A172 (cell line): ENCODE measurements around the gene AAGAB. TPM values are rescaled to one million over a fixed set of nuclear protein-coding genes. Genes with fewer than 3 reads are reported as not detected.
A peak's percentile ranks its signal among the peaks of the same experiment; 100 is the strongest.

Experiments used
- DNase-seq: peaks from one replicate; pipeline ENCODE4 v3.0.0-alpha.2; 2015; ENCODE audit warnings: low spot score
- total RNA-seq: library from RNA; depleted of rRNA; stranded (reverse); fragments of >200 nt; shearing (Covaris generic); gene quantifications from 2 replicates; pipeline ENCODE4 v1.2.3, GENCODE V29; 2014

The AAGAB gene
- total RNA-seq, 1 experiment from 2014 or later = 78.1 TPM

DNA sequence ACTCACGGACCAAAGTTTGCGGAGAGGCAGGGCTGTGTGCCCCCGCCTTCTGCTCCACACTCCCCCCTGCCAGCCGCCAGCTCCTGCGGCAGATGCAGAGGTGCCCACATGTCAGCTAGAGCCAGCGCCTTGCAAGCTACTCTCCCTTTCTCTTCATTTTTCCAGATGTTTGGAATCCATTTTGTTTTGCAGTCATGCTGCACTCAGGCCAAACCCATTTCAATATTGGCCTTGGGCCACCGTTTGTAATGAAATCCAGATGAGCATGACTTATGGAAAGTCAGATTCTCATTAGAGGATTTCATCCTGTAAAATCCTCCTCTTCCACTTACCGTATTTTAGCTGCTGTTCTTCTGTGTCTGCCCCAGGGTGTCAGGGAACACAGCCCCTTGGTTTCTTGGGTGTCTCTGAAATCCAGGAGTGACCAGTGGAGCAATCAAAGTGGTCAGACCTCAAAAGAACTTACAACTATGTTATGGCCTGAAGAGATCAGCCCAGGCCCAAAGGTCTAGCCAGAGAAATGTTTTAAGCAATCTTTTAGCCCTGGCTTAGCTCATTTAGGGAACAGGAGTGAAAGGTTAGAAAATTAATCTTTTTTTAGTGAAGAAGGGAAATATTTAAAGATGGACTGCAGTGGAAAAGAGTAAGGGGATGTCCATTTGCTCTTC, 65.8 kb downstream of the AAGAB start:
- no peak for DNase-seq

- no peak for DNase-seq
These were observed 67.1 kb downstream of the AAGAB start for GRCh38 chr15:67187351-67187854.

DNA sequence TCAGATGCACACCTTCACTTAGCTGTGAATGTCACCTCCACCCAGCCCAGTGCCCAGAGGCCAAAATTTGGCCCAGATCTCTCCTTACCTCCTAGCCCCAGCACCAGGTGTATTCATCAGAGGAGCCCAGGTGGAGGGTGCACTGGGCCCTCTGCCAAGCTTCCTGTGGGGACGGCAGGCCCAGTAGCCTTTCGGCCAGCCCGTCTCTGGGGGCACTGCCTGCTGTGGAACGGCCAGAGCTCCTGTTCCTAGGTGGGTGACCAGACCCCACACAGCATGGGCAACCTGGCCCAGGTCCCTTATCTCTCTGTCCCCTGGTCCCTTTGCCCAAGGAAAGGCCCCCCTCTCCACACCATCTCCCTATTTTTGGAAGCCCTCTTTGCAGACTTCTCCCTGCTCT, 67.8 kb downstream of the AAGAB start:
- no peak for DNase-seq

DNA sequence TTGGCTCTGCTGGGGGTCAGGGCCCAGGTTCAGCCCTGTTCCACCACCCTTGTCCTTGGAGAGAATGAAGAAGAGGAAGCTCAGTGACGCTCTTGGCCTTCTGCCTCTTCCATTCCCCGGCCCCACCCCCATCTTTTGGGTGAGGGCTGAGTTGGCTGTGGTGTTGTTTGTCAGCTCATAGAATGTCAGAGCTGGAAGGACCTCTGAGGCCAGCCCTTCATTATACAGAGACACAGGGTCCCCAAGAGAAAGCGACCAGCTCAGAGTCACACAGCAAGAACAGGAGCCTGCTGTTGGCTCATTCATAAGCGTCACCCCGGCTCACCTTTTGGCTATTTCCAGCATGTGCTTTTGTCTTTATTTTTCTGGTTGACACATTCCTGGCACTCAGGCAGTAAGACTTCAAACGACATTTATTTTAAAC, 68.2 kb downstream of the AAGAB start:
- DNase-seq = no peak

DNA sequence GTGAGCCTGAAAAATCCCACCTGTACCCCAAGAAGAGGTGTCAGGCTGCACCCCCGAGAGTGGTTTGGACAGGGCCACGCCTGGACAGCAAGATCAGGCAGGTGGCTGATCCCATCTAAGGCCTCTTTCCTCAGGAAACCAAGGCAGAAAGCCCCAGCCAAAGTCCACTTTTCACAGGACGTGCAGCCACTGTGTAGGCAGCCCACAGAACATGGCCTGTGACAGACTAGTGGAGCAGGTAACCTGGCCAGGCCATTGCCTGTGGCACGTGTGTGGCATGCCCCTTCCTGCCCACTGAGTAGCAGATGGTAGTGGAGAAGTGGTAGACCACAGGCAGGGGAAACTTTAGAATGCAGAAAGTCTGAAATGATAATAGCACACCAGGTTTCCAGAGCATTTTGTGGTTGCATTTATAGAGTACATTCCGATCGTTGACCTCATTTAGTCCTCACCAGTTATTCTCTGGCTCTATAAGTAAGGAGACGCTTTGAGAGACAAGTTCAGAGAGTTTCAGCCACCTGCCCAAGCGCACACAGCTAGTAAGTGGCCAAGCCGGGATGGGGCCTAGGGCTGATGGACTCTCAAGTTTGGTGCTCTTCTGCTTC, 68.7 kb downstream of the AAGAB start:
- DNase-seq = peak; percentile 63

DNA sequence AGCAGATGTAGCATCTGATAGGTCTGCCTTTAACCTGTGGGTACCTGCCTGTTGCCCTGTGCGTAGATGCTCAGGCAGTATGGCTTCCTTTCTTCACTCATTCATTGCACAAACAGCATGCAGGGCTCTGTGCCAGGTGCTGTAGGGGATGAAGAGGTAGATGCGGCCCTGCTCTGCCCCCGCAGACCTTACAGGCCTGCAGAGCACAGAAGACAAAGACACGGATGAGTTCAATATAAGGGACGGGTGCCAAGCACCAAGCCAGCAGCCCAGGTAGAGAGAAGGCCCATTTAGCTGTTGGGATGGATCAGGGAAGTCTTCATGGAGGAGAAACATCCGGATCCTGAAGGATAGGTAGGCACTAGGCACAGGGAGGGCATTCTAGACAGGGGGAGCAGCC, 69.4 kb downstream of the AAGAB start:
- DNase-seq = no peak

DNA sequence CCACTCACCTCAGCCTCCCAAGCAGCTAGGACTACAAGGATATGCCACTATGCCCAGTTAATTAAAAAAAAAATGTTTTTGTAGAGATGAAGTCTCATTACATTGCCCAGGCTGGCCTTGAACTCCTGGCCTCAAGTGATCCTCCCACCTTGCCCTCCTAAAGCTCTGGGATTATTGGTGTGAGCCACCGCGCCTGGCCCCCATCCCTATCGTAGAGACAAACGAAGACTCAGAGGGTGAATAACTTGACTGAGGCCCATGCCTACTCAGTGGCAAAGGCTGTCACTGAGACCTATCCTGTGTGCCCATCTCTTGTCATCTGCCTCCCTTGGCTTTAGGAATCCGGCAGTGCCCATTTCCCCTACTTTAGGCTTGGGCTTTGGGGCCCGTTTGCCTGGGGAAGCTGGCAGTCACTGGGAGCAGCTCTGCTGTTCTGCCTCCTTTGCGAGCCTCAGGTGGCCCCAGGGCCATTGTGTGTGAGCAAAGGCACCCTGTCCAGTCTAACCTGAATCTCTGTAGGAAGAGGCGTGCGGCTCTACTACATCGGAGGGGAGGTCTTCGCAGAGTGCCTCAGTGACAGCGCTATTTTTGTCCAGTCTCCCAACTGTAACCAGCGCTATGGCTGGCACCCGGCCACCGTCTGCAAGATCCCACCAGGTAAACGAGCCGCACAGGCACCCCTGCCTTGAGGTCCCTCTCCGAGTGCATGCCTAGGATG, 70.1 kb downstream of the AAGAB start:
- DNase-seq = no peak

GRCh38 chr15:67183443-67184169, 70.9 kb downstream of the AAGAB start:
- no peak for DNase-seq

- DNase-seq = no peak
These were observed 73.2 kb downstream of the AAGAB start for GRCh38 chr15:67181221-67181639.

DNA sequence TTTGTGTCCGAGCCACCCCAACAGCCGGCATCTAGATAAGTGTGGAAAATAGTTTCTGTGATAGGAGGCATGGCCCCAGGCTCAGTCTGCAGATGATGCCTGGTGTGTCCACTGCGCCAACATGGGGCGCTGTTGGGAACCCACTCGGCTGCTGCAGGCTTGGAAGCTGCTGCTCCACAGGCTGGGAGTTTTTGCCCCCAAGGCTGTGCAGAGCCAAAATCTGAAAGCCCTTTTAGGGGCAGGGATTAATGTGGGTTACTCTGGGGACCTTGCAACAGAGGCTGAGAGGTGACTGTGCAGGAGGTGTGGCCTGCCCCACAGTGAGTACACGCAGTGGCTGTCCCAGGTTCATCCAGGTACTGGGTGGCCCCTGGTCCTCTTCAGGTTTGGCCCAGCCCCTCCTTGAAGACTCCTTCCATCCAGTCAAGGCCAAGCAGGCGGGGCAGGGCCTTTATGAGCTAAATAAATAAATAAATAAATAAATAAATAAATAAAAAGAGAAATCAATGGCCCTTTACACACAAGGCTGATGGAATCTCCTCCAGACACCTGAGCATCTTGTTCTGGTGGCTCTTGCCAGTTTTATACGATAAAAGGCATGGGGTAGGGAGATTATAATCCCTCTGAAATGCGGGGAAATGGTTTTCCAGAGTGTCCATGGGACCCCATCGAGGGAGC, 73.8 kb downstream of the AAGAB start:
- DNase-seq = no peak

GRCh38 chr15:67180035-67180434, 74.4 kb downstream of the AAGAB start:
- DNase-seq = no peak

GRCh38 chr15:67179411-67179995, 75.0 kb downstream of the AAGAB start:
- DNase-seq = no peak

DNA sequence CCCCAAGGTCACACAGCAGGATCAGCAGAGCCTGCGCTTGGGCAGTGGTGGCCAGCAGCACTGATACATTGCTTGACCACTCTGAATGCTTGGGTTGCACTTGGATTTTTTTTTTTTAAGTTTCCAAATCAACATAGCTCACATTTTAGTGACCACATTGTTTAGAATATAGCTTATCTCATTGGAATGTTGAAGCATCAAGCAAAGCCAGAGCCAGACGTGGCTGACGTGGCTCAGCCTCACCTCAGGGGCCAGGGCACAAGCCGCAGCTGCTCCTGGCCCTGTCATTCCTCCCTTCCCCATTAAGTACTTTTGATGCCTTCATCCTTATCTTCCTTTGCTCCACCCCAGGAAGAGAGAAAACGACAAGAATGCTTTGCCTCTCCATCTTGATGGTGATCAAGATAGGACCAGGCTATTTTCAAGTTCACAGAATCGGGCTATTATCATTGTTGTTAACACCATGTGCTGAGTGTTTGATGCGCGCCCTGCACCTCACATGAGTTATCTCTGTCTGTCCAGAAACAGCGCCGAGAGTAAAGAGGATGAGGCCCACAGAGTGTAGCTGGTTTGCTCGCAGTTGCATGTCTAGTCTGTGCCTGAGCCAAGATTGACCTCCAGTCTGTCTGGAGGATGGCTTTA, 75.8 kb downstream of the AAGAB start:
- peak; percentile 98 for DNase-seq

DNA sequence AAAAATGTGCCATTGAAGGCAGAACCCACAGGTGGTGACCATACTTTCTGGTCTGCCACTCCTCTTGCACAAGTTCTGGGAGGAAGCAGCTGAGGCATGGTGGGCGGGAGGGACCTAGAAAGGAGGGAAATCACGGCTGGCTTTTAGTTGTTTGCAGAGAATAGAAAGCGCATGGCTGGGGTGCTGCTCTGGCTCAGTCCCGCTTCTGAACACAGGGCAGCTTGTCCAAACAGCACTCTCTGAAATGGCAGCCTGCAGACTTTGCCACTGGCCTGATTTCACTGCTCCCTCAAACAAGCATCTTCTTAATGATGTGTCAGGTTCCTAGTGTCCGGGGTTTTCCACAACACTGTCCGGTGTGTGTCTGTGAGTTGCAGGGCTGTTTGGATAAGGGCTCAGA, 76.7 kb downstream of the AAGAB start:
- DNase-seq = peak; percentile 19

DNA sequence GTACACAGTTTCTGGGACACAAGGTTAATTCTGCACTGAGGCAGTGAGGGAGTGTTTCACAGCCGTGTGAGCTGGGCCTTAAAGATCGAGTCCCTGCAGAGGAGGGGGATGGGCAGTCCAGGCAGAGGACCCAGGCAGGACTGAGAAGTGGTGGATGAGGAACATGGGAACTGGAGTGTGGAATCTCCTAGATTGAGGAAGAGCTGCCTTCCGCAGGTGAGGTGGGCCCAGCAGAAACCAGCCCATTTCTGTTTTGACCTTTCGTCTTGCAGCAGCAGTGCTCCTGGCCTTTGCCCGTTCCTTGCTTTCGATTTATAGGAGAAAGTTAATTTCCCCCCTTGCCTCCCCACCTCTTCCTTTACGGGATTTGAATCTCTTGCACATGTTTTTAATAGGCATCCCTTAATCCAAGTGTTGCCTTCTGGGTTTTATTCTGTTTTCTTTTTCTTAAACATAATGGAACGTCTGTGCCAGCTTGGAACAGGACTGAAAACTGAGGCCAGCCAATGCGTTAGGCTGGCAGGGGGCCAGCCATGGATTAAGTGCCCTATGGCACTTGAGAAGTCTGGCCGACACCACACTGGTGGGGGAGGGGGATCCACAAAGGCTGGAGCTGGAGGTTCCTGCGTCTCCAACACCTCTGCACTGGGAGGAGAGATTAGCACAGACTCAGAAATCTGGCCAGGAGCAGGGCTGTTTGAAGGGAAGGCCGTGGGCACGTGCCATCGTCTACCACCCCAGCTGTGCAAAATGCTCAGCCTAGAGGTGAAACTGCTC, 78.1 kb downstream of the AAGAB start:
- no peak for DNase-seq

DNA sequence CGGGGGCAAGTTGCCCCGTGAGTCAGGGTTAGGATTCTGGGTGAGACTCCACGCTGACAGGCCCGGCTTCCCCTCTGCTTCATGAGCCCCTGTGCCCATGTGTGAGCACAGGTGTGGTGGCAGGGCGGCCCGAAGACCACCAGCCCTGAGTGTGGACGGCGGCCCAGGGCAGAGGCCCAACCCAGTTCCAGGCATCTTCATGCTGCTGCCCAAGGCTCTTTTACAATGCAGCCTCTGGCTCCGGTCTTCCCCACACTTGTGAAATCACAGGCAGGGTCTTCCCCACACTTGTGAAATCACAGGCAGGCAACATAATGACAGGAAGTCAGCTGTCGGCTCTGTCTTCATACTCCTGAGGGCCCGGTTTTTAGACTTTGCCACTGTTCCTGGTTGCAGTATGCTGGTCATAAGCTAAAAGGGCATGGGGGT, 78.8 kb downstream of the AAGAB start:
- DNase-seq = peak; percentile 32

DNA sequence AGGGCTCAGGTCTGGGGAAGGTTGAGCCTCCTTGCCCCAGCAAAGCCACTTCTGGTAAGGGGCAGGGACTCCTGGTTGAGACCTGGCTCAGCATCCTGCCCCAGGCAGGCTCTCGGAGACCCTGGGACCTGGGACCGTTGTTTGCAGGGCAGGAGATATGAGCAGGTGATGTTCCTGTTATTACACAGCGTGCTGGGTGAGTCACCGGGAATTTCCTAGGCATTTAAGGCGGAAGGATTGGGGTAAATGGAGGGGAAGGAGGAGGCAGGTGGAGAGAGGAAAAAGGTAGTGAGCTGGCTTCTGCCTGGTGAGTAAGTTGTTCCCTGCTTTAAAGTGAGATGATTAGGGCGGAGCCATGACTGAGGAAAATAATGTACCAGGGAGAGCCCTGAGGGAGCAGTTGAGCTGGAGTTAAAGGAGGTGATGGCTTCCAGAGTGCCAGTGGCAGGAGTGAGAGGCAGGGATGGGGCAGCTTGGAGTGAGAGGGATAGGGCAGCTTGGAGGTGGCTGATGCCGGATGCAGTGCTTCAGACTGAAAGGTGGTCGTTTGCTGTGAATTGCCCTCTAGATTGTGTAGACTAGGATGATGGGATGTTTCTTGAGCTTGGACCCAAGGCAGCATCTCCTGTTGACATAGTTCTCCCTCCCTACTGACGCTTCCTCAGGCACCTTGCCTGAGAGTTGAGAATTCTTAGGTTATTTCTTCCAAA, 79.4 kb downstream of the AAGAB start:
- DNase-seq = peak; percentile 93

DNA sequence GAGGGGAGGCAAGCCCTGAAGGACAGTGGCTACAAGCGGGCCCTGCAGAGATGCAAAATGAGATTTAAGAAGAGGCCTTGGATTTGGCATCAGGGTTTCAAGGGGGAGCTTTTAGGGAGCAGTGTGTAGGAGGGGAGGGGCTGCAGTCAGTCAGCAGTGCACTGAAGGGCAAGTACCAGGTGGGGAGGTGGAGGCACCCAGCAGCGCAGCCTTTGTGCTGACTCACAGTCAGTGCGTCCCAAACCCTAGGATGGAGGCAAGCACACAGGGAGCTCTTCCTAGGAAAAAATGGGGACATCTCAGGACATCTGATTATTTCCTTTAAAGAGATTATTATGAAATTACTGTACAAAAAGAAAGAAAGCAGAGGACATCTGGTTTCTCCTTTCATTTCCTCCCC, 80.0 kb downstream of the AAGAB start:
- no peak for DNase-seq

DNA sequence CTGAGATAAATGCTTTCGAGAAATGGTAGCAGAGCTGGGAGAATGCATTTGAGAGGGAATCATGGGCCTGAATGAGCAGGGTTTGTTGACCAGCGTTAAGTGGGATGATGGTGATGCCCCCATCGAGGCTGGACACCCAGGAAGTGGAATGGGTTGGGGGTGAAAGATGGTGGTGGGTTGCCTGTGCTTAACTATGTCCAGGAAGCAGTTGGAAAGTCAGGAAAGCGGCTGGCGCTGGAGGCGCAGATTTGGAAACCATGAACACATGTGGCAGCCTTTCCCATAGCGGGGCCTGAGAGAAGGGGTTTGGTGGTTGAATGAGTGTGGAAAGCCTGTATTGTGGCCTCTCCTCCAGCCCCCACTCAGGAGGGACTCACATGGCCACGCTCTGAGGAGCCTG, 80.7 kb downstream of the AAGAB start:
- DNase-seq = no peak
